SK-N-SH (cell line): ENCODE measurements around the gene ETV6.

Source experiments
- CTCF ChIP-seq: fragments of 200-600 bp; sonication (generic); IDR thresholded peaks from 2 replicates; pipeline ENCODE4 v1.6.1; 2017; ENCODE audit warnings: antibody characterized with exemption, mild to moderate bottlenecking, moderate library complexity
- GABPA ChIP-seq: IDR thresholded peaks from 2 replicates; pipeline ENCODE4 v1.4.0; 2012; ENCODE audit warnings: low read depth, mild to moderate bottlenecking
- GATA2 ChIP-seq: sonication (generic); formaldehyde crosslinking; IDR thresholded peaks from 2 replicates; pipeline ENCODE4 v1.5.0; 2020; ENCODE audit warnings: mild to moderate bottlenecking, missing genetic modification reagents
- MAX ChIP-seq: IDR thresholded peaks from 2 replicates; pipeline ENCODE4 v1.4.0; 2012; ENCODE audit warnings: low read depth
- MEF2A ChIP-seq: IDR thresholded peaks from 2 replicates; pipeline ENCODE4 v1.4.0; 2012; ENCODE audit warnings: low read depth, borderline replicate concordance
- NRF1 ChIP-seq: IDR thresholded peaks from 2 replicates; pipeline ENCODE4 v1.6.1; 2012; ENCODE audit warnings: low read depth, mild to moderate bottlenecking, low read length
- POLR2AphosphoS5 ChIP-seq: IDR thresholded peaks from 2 replicates; pipeline ENCODE4 v1.6.1; 2012; ENCODE audit warnings: low read depth, low read length
- RCOR1 ChIP-seq: fragments of 150-350 bp; IDR thresholded peaks from 2 replicates; pipeline ENCODE4 v1.6.1; 2017; ENCODE audit warnings: antibody characterized with exemption, low read length
- REST ChIP-seq: IDR thresholded peaks from 2 replicates; pipeline ENCODE4 v1.6.1; 2012; ENCODE audit warnings: mild to moderate bottlenecking, low read depth, low read length, moderate library complexity
- USF1 ChIP-seq: IDR thresholded peaks from 2 replicates; pipeline ENCODE4 v1.4.0; 2012; ENCODE audit warnings: low read depth, borderline replicate concordance
- USF2 ChIP-seq: fragments of 150-350 bp; IDR thresholded peaks from 2 replicates; pipeline ENCODE4 v1.6.1; 2017; ENCODE audit warnings: antibody characterized with exemption, low read length, low read depth, borderline replicate concordance
- ZBTB33 ChIP-seq: IDR thresholded peaks from 2 replicates; pipeline ENCODE4 v1.4.0; 2012; ENCODE audit warnings: low read depth, borderline replicate concordance

- no peak for TF ChIP-seq GATA2 (CRISPR knock-in tag)
- TF ChIP-seq CTCF = no peak
- TF ChIP-seq REST = no peak
- TF ChIP-seq USF2 = no peak
- no peak for TF ChIP-seq GABPA
- TF ChIP-seq MEF2A = no peak
- no peak for TF ChIP-seq ZBTB33
- TF ChIP-seq POLR2AphosphoS5 = no peak
- TF ChIP-seq USF1 = no peak
- no peak for TF ChIP-seq RCOR1
- TF ChIP-seq MAX = no peak
- no peak for TF ChIP-seq NRF1
Observed at GRCh38 chr12:11654338-11654737, 4.9 kb downstream of the ETV6 start.
